GM21447 (cell line): ENCODE measurements around the gene C1S.
"Not testable (repeated sequence)": the region's sequence is repeated elsewhere in the genome, so short reads cannot be mapped to it uniquely, and the experiment has no call there.

Source experiments
- ATAC-seq: cut with Tn5 transposase; IDR thresholded peaks from one replicate; pipeline ENCODE4 v1.9.1; 2021; ENCODE audit not compliant: unreplicated experiment

C1S gene

DNA sequence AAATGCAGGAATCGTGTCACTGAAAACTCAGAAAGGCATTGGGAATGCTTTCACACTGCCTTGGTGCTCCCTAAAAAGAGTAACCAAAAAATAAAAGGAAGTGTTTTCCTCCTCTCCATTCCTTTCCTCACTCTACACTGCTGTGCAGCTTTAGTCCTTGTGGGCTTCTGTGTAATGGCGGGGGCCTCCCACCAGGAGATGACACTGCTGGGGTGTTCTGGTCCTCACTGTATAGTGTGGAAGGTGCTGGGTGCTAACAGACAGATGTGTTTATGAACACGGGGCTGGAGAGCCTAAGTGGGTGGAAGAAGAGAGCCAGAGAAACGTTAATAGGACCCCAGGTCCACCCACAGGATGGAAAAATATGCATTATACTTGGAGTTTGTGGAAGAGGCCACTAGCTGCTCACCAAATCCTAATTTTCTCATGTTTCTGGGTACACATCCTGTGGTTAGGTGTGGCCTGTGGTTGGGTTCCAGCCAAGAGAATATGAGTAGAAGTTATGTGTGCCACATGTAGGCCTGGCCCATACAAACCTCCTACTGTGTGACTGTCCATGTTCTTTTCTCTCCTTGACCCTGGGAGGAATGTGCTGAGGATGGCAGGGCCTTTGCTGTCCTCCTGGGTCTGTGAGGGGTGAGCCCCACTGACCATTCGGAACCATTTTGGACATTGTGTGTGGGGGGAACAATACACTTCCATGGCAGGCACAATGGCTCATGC, 14.0 kb upstream of the C1S start:
- no peak for ATAC-seq

DNA sequence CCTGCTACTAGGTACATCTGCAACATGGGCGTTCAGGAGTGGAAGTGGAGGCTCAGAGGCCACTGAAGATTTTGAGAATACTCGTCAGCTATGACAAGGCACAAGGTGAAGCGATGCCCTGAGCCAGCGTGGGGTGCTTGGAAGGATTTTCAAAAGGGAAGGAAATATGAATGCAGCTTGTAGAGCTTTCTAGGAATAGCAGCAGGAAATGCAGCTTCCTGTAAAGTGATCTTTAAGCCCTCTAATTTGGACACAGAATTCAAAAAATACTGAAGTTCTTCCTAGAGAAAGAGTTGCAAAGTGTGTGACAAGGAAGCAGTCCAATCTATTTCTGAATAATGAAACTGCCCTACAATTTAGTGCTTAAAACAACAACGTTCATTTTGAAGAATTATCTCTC, 13.2 kb upstream of the C1S start:
- no peak for ATAC-seq

DNA sequence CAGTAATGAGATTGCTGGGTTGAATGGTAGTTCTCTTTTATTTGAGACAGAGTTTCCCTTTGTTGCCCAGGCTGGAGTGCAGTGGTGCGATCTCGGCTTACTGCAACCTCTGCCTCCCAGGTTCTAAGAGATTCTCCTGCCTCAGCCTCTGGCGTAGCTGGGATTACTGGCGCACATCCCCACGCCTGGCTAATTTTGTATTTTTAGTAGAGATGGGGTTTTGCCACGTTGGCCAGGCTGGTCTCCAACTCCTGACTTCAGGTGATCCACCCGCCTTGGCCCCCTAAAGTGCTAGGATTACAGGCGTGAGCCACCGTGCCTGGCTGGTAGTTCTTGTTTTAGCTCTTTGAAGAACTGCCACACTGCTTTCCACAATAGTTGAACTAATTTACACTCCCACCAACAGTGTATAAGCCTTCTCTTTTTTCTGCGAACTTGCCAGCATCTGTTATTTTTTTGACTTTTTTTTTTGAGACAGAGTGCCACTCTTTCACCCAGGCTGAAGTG, 11.0 kb upstream of the C1S start:
- ATAC-seq, result not testable (repeated sequence)

DNA sequence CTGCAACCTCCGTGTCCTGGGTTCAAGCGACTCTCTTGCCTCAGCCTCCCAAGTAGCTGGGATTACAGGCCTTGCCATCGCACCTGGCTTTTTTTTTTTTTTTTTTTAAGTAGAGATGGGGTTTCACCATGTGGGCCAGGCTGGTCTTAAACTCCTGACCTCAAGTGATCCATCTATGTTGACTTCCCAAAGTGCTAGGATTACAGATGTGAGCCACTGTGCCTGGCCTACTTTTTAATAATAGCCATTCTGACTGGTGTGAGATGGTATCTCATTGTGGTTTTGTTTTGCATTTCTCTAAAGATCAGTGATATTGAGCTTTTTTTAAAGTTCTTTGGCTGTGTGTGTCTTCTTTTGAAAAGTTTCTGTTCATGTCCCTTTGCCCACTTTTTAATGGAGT, 10.5 kb upstream of the C1S start:
- ATAC-seq, result not testable (repeated sequence)

DNA sequence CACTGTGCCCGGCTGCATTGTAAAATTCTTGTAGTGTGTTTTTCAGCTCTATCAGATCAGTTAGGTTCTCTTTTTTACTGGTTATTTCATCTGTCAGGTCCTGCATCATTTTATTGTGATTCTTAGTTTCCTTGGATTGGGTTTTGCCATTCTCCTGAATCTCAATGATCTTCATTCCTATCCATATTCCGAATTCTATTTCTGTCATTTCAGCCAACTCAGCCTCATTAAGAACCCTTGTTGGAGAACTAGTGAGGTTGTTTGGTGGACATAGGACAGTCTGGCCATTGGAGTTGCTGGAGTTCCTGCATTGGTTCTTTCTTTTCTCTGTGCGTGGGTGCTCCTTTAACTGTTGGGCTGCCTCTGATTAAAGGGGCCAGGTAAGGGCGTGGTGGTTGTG, 5.6 kb upstream of the C1S start:
- no peak for ATAC-seq

DNA sequence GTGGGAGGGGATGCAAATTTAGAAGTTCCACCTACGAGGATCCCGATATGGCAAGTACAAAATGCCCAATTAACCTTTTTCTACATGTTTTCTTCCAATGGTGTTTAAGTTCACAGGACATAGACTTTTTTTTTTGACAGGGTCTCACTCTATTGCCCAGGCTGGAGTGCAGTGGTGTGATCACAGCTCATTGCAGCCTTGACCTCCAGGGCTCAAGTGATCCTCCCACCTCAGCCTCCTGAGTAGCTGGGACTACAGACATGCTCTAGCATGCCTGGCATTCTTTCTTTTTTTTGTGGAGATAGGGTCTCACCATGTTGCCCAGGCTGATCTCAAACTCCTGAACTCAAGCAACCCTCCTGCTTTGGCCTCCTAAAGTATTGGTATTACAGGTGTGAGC, 4.8 kb upstream of the C1S start:
- not testable (repeated sequence) for ATAC-seq

DNA sequence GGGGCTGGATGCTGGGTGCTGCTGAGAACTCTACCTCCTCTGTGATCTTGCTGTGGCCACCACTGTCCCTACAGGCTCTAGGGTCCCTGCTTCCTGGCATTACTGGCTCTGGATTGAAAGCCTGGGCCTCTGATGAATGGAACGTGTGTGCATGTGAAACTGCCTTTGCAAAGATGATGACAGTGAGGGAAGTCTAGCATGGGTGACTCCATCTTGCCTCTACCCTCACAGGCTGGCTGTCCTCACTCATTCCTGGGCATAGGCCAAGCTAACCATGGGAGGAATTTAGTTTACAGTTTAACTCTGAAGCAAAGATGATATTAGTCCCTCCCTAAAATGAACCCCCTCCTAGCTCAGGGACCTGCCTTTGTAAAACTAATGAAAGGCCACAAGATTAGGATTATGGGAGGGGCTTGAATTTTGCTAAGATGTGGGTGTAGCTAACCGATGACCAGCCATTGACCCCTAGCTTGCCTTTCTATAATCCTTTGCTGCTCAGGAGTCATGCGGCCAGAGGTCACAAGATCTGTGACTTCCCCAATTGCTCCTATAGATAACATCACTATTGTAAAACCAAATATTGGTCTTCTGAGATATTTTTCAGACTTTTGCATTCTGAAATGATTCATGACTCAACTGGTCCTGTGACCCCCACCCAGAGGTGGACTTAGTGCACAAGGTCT, 2.2 kb upstream of the C1S start:
- no peak for ATAC-seq

DNA sequence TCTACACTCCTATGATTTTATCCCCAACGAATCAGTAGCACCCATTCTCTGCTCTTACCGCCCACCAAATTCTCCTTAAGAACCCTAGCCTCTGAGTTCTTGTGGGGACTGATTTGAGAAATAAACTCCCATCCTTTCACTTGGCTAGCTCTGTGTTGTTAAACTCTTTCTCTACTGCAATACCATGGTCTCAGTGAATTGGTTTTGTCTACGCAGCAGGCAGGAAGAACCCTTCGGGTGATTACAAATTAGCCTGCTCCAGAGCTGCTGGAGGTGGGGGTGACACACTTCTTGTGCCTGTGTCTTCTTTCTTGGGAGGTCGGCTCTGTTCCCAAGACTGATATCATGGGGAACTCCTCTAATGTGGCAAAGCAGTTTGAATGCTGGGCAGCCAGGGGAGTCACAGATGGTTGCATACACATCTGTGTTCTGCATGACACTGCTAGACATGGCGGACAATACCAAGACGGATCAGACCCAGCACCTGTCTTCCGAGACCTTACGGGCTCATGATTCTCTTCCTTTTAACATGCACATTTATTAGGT, 1.6 kb upstream of the C1S start:
- ATAC-seq, result no peak

DNA sequence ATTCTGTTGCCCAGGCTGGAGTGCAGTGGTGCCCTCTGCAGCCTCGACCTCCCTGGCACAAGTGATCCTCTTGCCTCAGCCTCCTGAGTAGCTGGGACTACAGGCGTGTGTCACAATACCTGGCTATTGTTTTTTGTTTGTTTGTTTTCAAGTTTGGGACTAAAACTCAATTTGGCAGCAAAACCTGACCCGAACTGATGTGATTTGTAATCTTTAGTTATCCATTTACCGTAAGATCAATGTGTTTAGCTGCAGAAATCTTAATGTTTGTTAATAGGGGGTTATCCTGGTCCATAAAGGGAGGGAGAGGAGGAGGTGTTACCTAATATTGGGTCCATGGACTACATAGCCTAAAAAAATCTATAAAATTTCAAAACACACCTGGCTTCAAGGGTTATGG, 738 bp upstream of the C1S start:
- ATAC-seq, result no peak

DNA sequence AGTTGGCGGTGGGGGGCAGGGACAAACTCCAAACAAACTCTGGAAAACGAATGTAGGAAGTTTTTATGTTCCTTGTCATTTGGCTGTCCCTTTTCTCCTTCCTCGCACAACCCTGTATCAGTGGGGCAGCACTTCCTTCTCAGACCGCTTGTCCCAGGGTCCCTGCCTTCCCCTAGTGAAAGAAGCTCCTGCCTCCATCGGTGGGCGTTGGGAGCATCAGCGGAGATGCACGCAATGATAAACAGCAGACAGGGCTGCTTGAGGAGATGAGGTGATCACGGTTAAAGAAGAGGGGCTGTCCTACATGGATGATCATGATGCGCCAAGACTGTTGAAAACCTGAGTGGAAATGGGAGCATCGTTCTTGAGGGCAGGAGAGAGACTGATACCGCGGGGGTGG, 620 bp downstream of the C1S start:
- ATAC-seq, result no peak

DNA sequence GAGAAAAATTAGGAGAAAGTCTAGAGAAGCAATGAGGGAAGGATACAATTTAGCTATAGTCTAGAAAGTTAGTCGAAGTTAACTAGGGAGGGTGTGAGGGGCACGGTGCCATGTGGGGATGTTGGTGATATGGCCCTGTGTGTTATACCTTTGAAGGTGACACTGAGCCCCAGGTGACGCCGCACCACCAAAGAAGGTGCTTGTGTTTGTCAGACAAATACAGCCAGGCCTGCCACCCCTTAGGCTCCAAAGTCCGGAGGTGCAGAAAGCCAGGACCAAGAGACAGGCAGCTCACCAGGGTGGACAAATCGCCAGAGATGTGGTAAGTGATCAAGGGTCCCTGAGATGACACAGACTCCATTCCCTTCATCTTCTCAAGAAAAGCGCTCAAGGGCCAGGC, 1.1 kb downstream of the C1S start:
- ATAC-seq, result no peak

DNA sequence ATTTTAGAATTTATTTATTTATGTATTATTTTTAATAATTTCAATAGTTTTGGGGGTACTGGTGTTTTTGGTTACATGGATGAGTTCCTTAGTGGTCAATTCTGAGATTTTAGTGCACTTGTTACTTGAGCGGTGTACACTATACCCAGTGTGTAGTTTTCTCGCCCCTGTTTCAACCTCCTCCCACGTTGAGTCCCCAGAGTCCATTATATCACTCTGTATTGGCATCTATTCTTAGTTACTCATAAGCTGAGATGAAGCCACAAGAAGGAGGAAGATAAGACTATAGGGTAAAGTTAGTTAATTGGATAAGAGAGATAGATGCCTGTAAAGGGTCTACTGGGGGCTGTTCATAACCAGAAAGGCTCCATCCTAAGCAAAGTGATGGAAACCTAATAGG, 4.0 kb downstream of the C1S start:
- ATAC-seq, result no peak

DNA sequence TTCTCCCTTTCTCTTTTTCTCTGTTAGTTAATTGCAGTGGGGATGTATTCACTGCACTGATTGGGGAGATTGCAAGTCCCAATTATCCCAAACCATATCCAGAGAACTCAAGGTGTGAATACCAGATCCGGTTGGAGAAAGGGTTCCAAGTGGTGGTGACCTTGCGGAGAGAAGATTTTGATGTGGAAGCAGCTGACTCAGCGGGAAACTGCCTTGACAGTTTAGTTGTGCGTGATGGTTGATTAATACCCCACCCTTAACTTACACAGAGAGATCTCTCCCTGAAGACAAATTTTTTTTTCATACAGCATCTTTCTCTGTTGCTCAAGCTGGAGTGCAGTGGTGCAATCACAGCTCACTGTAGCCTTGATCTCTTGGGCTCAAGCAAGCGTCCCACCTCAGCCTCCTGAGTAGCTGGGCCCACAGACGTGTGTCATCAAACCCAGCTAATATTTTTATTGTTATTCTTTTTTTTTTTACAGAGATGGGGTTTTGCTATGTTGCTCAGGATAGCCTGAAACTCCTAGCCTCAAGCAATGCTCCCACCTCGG, 4.6 kb downstream of the C1S start:
- ATAC-seq, result no peak

DNA sequence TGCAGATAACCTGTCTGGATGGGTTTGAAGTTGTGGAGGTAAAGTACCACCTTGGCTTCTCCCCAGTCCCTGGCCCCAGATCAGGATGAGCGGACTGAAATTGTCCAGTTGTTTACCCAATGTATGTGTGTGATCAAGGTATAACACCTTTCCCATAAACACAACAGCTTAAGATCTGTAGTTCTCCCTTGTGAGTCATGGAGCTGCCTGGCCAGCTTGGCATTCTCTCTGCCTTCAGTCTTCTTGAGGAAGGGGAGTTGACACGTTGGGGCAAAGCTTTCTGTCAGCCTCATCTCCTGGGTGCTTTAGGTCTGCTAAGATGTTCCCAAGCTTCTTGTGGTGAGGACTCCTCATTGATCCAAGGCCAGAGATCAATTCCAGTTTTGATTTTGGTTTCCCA, 6.1 kb downstream of the C1S start:
- ATAC-seq, result no peak

DNA sequence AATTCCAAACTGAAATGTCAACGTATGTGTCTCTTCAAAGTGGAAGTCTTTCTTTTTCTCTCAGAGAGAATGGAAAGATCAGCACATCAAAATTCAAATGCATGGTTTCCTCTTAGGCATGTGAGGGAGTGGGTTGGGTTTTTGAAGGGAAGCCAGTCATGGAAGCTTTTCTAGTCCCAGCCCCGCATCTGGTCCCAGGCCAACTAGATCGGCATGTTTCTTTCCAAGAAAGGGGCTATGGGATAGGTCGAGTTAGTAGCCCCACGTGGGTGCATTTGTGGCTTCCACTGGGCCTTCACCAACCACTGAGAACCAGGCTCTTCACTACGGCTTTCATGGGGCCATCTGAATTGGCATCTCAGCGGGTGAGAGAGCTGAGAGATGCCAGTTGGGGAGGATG, 6.6 kb downstream of the C1S start:
- ATAC-seq, result no peak

DNA sequence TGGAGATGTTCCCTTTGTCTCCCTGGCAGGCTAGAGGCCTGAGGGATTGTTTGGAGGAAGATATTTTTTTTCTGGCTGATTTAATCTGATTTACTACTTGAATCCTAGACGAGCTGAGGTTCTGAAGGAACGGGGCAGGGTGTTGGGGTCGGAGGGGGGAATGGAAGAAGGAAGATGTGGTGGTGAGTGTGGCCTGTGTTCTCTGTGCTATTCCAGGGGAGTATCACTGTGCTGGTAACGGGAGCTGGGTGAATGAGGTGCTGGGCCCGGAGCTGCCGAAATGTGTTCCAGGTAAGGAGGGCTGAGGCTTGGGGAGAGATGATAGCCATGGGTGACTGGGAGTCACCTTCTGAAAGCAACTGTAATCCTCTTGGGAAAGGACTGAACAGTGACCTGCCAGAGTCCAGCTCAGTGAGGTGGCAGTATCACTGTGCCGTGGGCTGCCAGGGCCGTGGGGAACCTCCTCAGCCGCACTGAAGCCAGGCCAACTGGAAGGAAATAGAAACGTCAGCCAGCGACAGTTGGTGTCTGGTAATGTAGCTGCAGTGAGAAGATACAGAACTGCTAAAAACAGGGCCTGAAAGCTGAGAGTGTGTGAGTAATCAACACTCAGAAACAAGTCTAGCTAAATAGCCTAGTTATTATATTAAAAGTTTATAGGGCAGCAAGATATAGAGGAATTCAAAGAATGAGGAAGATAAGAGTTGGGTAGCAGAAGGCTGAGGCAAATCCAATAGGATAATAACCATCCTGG, 7.9 kb downstream of the C1S start:
- no peak for ATAC-seq

DNA sequence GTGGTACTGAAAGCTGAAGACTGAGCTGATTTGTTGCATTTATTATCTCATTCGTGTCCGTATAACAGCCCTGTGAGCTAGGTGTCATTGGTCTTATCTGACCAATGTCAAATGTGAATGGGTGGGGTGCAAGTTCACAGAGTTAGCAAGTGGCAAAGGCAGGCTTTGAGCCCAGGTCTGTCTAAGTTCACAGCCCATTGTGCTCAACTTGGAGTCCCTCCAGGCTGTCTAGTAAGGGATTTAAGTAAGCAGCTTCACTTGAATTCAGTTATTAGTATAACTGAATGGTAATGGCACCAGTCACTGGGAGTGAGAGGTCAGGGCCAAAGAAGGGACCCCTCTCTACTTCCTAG, 8.5 kb downstream of the C1S start:
- no peak for ATAC-seq

DNA sequence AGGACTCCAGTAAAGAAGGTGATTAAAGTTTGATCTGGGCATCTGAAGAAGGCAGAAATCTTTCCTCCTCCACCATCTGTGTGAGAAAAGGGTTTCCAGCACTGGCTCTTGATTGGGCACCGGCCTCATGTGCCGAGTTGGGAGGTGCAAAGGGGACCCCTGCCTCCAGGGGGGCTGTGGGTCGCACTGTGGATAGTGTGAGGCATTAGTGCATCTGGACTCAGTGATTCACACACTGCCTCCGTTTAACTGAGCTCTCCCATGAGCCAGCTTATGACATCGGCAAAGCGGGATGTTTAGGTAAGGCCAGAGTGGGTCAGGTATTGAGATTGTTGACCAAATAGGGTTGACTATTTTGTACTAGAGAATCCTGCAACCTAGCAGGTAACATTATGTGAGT, 8.9 kb downstream of the C1S start:
- no peak for ATAC-seq

DNA sequence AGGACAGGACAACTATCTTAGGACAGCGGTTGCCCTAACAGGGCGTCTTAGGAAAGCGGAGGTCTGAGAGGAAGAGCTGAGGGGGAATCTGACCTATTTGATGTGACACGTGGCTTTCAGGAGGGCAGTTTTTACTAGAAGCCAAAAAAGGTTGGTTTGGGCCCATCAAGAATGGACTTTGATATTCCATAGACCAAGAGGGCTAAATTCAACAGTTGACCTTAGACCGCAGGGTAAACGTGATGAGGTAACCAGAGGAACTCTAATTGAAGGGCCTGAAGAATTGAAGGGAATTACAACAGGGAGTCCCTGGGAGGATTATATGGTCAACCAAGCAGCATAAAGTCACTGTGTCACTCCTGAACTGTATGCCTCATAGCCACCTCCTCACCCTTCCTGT, 11.5 kb downstream of the C1S start:
- no peak for ATAC-seq

DNA sequence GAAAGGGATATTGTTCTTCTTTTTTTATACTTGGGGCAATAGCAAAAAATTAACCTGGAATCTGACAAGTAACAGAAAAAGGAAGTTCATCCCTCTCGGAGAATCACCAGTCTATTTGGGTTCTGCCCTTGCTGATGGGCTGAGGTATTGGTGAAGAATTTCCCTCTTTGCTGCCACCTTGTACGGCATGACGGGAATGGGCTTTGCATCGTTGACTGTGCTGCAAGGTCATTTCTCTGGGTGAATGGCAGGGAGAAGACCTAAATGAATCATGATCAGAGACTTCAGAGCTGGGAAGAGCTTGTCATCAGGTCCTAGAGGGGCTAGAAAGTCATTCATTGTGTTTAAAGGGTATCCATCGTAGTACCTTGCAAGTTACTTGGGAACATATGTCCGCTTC, 12.0 kb downstream of the C1S start:
- ATAC-seq, result no peak

DNA sequence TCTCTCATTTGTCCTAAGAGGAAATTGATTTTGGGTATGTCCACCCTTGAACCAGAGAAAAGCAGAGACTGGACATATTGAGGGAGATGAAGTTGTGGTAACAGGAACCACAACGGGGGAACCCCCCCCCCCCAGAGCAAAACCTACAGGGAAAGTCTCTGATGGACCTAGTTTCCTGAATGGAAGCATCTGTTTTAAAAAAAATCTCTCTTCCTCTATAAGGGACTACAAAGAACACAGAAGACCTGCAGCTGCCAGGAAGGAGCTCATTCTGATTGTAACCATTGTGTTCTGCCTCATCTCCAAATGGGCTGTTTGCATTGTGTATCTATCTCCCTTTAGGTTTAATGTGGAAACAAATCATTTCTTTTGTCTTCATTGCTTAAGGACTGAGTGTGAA, 13.4 kb downstream of the C1S start:
- ATAC-seq, result no peak

DNA sequence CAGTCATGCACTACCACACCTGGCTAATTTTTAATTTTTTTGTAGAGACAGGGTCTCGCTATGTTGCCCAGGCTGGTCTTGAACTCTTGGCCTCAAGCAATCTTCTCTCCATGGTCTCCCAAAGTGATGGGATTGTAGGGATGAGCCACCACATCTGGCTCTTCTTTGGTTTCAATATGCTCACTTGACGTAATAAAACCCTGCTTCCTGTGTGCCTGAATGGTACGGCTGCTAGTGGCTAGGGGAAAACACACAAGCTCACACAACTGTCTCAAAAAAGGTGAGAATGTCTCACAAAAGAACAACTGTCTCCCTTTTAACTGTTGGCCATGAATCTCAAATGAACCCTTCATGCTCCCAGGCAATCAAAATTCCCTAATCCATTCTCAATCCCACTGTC, 15.0 kb downstream of the C1S start:
- ATAC-seq, result no peak
